ENCODE results near the gene PNPLA8.

PNPLA8 gene

DNA sequence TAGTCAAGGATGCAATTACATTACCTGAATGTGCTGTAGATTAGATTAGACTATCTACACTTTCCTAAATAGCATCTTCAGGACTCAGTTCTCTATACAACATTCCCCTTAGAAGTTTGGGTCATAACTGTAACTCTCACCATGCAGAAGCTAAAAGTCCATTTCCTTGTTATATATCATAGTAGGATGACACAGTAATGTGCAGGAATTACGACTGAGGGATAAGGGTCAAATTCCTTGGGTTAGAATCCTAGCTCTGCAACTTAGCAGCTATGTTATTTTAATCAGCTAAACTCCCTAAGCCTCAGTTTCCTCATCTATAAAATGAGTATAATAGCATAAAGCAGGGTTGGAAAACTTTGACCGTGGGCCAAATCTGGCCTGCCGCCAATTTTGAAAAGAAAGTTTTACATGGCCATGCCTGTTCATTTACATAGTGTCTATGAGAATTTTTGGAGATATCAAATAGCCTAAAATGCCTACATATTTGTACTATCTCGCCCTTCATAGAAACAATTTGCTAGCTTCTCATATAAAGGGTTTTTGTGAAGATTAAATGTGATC, 84.5 kb downstream of the PNPLA8 start:
- DNase-seq (ENCODE audit: low read depth): no peak

DNA sequence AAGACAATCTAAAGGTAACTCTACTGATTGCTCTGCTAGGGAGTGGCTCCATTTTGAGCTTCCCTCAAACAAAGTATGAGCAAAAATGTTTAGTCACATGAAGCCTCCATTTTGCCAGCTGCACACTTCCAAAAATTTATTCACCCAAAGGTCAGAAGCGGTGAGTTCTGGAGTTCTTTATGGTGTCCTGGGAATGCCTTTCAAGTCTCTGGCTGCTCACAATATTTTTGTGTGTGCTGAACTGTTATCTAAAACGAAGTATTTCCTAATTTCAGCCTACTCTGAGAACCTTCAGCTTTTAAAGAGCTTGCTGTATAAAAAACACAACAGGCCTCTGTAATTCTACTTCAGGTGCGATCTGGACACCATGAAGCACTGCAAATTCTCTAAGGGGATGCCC, 85.3 kb downstream of the PNPLA8 start:
- no peak for DNase-seq (ENCODE audit: low read depth)

DNA sequence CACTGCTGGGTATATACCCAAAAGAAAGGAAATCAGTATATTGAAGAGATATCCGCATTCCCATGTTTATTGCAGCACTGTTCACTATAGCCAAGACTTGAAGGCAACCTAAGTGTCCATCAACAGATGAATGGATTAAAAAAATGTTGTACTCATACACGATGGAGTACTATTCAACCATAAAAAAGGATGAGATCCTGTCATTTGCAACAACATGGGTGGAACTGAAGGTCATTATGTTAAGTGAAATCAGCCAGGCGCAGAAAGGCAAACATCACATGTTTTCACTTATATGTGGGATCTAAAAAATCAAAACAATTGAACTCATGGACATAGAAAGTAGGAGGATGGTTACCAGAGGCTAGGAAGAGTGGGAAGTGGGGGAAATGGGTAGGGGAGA, 89.0 kb downstream of the PNPLA8 start:
- no peak for DNase-seq (ENCODE audit: low read depth)

DNA sequence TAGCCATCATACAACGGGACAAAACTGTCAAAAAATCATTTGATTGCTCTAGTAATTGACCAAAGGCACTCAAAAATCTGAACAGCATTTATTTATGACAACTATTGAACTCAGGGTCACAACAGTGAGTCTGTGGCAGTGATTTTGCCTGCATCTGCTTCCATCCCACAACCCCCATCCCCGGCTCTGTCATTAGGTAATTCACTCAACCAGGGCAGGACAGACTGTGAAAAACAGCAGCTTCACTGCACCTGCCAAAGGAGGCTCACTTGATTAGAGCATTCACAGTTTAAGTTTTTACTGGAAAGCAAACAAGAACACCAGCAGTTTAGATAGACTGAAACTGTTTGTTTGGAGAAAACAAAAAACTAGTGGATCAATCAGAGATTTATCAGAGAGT, 91.9 kb downstream of the PNPLA8 start:
- no peak for DNase-seq (ENCODE audit: low read depth)

DNA sequence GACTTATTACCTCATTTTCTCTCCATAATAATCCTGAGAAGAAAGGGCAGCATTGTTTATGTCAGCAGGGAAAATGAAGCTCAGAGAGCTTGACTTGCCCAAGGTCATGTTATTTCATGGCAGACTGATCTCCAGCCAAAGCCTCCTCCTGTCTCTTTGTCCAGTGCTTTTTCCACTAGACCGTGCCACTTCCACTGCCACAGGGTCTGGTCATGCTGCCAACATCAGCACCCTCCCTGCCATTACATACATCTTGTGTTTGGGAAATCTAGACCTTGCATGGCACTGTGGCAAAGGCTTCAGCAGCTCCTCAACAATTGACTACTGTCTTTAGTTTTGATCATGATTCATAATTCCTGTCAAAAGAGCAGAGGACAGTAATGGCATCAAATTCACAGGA, 94.8 kb downstream of the PNPLA8 start:
- no peak for DNase-seq (ENCODE audit: low read depth)

DNA sequence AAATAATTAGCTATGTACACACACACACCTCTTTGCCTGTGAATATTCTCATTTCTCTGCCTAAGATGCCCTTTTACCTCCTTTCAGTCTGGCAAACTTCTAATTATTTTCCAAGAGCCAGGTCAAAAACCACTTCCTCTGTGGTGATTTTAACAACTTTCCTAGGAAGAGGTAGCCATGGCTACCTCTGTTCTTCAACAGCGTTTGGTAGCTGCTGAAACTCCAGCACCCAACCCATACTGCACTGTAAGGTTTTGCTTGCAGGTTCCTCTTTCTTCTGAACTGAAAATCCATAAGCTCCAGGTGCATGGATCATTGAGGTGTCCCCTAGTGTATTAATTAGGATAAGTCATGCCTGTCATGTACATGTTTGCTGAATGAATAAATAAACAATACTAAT, 95.3 kb downstream of the PNPLA8 start:
- DNase-seq (ENCODE audit: low read depth): no peak

DNA sequence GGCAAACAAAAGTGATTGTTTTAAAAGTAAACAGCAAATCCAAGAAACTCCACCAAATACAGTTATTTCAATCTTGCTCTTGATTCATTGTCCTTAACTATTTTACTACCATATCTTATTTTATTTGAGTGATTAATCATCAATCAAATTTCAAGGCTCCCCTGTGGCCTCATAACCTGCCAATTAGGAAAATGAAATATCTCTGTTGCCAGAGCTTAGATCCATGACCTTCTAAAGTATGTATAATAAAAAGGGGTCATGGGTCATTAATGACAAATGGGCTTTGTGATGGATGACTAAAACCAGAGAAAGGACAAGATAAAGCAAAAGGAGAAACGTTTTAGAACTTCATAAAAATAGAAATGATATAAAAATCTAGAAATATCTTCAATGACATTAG, 98.2 kb downstream of the PNPLA8 start:
- no peak for DNase-seq (ENCODE audit: low read depth)

DNA sequence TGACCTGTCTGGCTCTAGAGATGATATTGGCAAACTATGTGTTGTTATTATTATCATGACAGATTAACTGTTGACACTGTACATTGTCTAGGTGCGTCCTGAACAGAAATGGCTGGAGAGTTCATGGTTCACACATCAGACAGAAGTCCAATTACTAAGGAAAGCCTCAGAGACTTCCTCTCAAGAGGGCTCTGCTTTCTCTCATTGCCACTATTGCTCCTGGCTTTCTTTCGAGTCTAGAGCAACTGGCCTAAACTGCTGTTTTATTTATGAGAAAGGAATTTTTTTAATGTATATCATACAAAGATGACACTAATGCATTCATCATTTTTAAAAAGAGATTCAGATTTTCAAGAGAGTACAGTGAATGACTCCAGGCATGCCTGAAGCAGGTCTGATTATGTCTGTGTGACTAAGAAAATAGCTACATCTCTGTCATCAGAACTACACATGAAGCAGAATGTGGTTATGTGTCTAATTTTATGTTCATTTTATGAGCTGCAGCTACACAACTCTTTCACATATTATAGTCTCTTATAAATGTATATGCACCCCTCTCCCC, 100.1 kb downstream of the PNPLA8 start:
- DNase-seq (ENCODE audit: low read depth): no peak

DNA sequence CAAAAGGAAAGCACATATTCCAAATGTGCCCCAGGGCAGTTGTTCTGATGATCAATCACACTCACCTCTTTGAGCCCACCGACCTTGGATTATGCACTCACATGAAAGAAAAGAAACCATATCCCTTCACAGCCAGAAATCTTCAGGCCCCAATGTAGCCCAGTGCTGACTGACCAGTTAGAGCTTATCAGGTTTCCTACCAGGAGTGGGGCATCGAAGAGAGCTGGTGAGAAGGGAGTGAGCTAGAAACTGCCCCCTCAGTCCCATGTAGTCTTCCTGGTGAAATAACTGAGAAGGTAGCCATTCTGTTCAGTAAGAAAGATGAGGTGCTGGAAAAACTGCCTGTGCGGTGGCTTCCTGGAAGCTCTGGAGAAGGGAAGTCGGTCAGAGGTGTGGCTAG, 101.9 kb downstream of the PNPLA8 start:
- no peak for DNase-seq (ENCODE audit: low read depth)

DNA sequence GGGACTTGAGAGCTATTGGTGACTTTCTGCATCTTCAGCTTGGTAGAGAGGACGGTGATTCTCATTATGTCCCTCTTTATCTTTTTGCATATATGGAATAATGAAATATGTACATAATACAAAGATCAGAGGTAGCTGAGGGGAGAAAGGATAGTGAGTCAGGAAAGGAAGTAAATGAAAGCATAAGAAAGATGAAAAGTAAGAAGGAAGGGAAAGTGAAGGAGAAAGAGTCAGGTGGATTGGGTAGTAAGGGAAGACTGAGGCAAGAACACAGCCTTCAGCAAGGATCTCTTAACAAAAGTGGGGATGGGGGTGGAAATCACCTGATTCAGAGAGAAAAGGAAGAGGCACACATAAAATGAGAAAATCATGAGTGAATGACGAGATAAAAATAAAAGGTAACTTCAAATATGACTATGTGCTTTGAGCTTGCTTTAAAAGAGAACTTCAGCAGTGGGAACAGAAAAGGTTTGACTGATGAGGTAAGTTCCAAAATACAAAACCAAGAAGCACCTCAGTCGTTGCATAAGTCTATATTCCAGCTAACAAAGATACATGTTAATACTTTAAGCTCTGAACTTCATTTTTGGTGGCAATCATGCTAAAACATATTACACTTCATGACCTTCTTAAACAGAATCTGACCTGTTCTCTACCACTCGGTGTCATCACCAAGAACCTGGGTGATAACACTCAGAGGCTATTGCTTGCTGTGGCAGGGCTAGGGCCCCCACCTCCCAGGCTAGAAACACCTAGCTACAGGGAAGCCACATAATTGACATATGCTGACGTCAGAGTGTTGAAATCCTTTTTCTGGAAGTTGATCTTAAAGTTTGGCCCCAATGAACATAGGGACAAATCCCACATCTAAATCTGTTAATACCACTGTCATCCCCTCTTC, 102.6 kb downstream of the PNPLA8 start:
- no peak for DNase-seq (ENCODE audit: low read depth)

DNA sequence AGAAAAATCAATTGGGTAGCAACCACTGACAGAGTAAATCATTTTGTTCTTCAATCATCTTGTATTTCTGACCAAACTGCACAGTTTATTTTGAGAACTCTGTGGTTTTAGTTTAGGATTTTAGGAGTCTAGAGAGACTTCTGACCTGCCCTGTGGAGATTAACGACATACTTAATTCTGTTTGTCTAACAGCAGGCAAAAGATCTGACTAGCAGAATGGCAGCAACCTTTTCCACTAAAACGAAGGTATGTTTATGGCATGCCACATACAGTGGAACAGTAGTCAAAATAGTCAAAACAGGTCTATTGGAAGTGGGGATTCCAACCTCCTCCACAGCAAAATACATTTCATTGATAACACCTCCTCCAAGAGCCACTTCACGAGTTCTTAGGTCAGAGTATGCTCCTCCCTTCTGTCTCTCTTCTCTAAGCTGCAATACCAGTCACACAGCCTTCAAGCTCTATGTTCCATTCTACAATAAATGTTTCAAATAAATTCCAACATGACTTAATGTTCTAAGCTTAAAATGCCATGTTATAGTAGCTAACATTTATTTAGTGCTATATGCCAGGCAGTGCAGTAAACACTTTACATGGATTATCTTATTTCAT, 104.1 kb downstream of the PNPLA8 start:
- no peak for DNase-seq (ENCODE audit: low read depth)
